DND-41 (cell line): ENCODE data around the gene TP53AIP1.
A peak's percentile ranks its signal among the peaks of the same experiment; 100 is the strongest.

Source experiments
- ATAC-seq: fragments of 200-7000 bp; cut with Tn5 transposase; 3 replicates; pipeline ENCODE4 v1.9.1; 2021; ENCODE audit warnings: low read depth; ENCODE audit not compliant: insufficient read depth
- DNase-seq: peaks from one replicate; pipeline ENCODE4 v3.0.0-alpha.2; 2020
- H2AFZ ChIP-seq: 2 replicates; pipeline ENCODE4 v1.6.0; 2012; ENCODE audit warnings: low read depth, low read length
- H3K27ac ChIP-seq: 2 replicates; pipeline ENCODE4 v1.5.1; 2012; ENCODE audit warnings: low read length, inconsistent platforms
- H3K27me3 ChIP-seq: fragments of 200-600 bp; sonication (generic); 2 replicates; pipeline ENCODE4 v1.6.0; 2012; ENCODE audit warnings: low read length, mild to moderate bottlenecking, inconsistent platforms; ENCODE audit not compliant: insufficient read depth, poor library complexity
- H3K36me3 ChIP-seq: 2 replicates; pipeline ENCODE4 v1.5.1; 2012; ENCODE audit warnings: low read length, inconsistent platforms; ENCODE audit not compliant: insufficient read depth
- H3K4me1 ChIP-seq: 2 replicates; pipeline ENCODE4 v1.5.1; 2012; ENCODE audit warnings: mild to moderate bottlenecking, low read length; ENCODE audit not compliant: insufficient read depth
- H3K4me2 ChIP-seq: 2 replicates; pipeline ENCODE4 v1.6.0; 2012; ENCODE audit warnings: mild to moderate bottlenecking, moderate library complexity, low read length, inconsistent platforms; ENCODE audit not compliant: insufficient read depth
- H3K4me3 ChIP-seq, 2 experiments: fragments of 200-600 bp in 1 of 2; shearing (Covaris generic) in 1 of 2; 2 replicates each; pipeline ENCODE4 v1.5.1; 2012 to 2016; ENCODE audit warnings: inconsistent platforms in 2 of 2, low read length in 2 of 2, mild to moderate bottlenecking in 2 of 2, low read depth in 1 of 2, moderate library complexity in 1 of 2
- H3K79me2 ChIP-seq: 2 replicates; pipeline ENCODE4 v1.6.0; 2012; ENCODE audit warnings: low read length, inconsistent platforms; ENCODE audit not compliant: insufficient read depth
- H3K9ac ChIP-seq: 2 replicates; pipeline ENCODE4 v1.6.0; 2012; ENCODE audit warnings: low read depth, mild to moderate bottlenecking, inconsistent platforms, low read length, moderate library complexity
- H3K9me3 ChIP-seq: 2 replicates; pipeline ENCODE4 v1.5.1; 2012; ENCODE audit warnings: low read length, moderate library complexity, mild to moderate bottlenecking, inconsistent platforms; ENCODE audit not compliant: insufficient read depth, severe bottlenecking
- H4K20me1 ChIP-seq: 2 replicates; pipeline ENCODE4 v1.6.0; 2012; ENCODE audit warnings: low read length; ENCODE audit not compliant: insufficient read depth
- EZH2 ChIP-seq: IDR thresholded peaks from 3 replicates; pipeline ENCODE4 v1.6.1; 2012; ENCODE audit warnings: borderline replicate concordance, low read depth, mild to moderate bottlenecking, moderate library complexity, low read length, inconsistent platforms; ENCODE audit not compliant: severe bottlenecking
- TF ChIP-seq, protein P1 (sequence below): IDR thresholded peaks from 2 replicates; pipeline ENCODE4 v1.5.1; 2012; ENCODE audit warnings: borderline replicate concordance, low read length, moderate library complexity, mild to moderate bottlenecking; ENCODE audit not compliant: poor library complexity, severe bottlenecking; ENCODE audit errors: extremely low read depth

Gene TP53AIP1

DNA sequence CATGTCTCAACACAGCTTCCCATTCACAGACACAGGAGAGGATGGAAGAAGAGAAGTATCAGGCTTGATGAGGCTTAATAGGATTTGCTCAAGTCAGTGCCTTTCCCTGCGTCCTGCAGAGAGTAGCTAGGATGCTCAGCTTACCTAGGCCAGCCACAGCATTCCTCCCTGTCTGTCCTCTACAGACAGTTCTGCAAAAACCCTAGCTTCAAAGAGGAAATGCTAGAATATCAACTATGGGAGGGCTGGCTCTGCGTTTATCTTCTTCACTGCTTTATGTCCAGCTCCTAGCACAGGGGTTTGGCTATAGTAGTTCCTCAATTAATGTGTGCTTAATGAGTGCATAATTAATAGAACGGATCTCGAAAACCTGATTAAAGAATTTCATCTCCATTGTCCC lies 35.1 kb downstream of the TP53AIP1 start:
- Histone ChIP-seq H3K9me3 (no peaks in the 10 kb centered on the region), H3K4me2 (no peak overlapping the region), H4K20me1 (no peaks in the 10 kb centered on the region), H3K9ac (no peak overlapping the region), H3K27me3 (peaks cover 44% of the 10 kb centered on the region), H3K4me1 (no peaks in the 10 kb centered on the region), H3K27ac (no peak overlapping the region), H2AFZ (no peak overlapping the region), H3K79me2 (no peaks in the 10 kb centered on the region), H3K4me3 (no peak overlapping the region), H3K36me3 (no peaks in the 10 kb centered on the region)
- TF ChIP-seq, protein P1, sequence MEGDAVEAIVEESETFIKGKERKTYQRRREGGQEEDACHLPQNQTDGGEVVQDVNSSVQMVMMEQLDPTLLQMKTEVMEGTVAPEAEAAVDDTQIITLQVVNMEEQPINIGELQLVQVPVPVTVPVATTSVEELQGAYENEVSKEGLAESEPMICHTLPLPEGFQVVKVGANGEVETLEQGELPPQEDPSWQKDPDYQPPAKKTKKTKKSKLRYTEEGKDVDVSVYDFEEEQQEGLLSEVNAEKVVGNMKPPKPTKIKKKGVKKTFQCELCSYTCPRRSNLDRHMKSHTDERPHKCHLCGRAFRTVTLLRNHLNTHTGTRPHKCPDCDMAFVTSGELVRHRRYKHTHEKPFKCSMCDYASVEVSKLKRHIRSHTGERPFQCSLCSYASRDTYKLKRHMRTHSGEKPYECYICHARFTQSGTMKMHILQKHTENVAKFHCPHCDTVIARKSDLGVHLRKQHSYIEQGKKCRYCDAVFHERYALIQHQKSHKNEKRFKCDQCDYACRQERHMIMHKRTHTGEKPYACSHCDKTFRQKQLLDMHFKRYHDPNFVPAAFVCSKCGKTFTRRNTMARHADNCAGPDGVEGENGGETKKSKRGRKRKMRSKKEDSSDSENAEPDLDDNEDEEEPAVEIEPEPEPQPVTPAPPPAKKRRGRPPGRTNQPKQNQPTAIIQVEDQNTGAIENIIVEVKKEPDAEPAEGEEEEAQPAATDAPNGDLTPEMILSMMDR = no peak
- TF ChIP-seq EZH2 = no peak
- DNase-seq (no peak), ATAC-seq (no peak)

DNA sequence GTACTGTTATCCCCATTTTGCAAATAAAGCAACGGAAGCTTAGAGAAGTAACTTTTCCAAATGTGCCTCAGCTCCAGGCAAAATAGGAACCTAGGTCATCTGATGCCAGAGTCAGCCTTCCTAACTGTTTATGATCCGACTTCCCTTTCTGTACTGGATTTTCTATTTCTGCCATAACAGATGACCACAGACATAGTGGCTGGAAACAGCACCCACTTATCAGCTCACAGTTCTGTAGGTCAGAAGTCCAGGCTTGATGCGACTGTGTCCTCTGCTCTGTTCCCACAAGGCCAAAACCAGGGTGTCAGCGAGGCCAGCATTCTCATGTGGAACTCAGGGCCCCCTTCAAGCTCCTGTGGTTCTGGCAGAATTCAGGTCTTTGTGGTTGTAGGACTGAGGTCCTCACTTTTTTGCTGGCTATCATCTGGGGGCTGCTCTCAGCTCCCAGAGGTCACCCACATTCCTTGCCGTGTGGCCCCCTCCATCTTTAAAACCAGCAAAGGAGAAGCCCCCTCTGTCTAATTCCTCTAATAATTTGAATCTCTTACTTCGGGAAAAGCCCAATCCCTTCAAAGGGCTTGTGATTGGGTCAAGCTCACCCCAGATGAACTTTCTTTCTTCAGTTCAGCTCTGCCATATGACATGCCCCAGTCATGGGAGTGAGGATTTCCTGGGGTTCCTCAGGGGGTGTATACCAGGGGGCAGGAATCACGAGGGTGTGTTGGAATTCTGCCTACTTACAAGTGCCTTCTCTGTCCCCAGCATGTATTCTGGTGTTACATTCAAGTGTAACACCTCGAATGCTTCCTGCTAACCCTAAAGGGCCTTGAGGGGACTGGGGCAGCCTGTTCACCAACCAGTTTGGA lies 36.3 kb downstream of the TP53AIP1 start:
- no peak overlapping the region for H3K4me2 ChIP-seq
- ATAC-seq = no peak
- H3K9me3 ChIP-seq = no peaks in the 10 kb centered on the region
- no peak overlapping the region for H3K4me3 ChIP-seq
- H3K4me1 ChIP-seq = no peaks in the 10 kb centered on the region
- TF ChIP-seq, protein P1 = no peak
- no peak for TF ChIP-seq EZH2
- no peaks in the 10 kb centered on the region for H4K20me1 ChIP-seq
- H3K27ac ChIP-seq = no peak overlapping the region
- no peak overlapping the region for H2AFZ ChIP-seq
- H3K9ac ChIP-seq = no peak overlapping the region
- no peaks in the 10 kb centered on the region for H3K79me2 ChIP-seq
- peaks cover 52% of the 10 kb centered on the region for H3K27me3 ChIP-seq
- DNase-seq = no peak
- no peaks in the 10 kb centered on the region for H3K36me3 ChIP-seq

DNA sequence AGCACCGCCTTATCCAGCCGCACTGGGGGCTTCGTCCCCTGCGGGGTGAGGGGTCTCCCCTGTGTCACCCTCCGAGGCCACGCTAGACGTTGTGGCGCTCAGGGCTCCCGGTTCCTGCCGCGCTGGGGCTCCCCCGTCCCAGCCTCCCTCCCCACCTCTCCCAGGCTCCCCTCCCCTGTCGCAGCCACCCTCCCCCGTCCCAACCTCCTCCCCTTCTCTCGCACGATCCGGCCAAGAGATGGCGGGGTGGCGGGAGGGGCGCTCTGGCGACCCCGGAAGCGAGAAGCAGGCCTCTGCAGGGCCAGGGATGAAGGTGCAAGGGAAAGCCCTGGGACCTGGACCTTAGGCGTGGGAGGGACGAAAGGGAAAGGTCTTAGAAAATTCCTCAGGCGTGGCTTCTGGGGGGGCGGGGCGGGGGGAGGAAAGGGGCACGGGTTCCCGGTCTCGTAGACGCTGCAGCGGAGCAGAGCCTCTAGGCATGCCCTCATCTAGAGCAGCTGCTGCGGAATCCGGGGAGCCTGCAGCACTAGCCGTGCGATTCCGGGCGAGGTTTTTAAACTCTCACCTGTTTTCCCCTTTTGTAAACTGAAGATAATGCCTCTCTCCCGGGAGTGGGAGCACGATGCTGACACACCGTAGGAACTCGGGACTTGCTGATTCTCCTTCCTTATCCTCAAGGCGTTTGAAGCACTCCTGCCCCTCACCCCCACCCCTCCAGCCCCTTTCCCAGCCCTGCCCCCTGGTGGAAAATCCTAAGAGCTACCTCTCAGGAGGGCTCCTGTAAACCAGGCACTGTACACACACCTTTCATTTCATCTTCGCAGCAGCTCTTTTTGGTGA lies 37.1 kb downstream of the TP53AIP1 start:
- Histone ChIP-seq H3K27ac (no peak overlapping the region), H3K4me3 (no peak overlapping the region), H2AFZ (no peak overlapping the region), H3K9ac (no peak overlapping the region), H3K79me2 (no peaks in the 10 kb centered on the region), H3K4me2 (no peak overlapping the region), H3K27me3 (peaks cover 56% of the 10 kb centered on the region), H4K20me1 (no peaks in the 10 kb centered on the region), H3K9me3 (no peaks in the 10 kb centered on the region), H3K36me3 (no peaks in the 10 kb centered on the region), H3K4me1 (no peaks in the 10 kb centered on the region)
- ATAC-seq (no peak; the same call in 2 of the 3 replicates), DNase-seq (no peak)
- no peak for TF ChIP-seq EZH2
- TF ChIP-seq, protein P1 = peak; percentile 22
